GM18870 (cell line): ENCODE data around the gene PHF21B.
"Not testable (repeated sequence)": the region's sequence is repeated elsewhere in the genome, so short reads cannot be mapped to it uniquely, and the experiment has no call there.

ENCODE experiments used
- ATAC-seq: cut with Tn5 transposase; IDR thresholded peaks from one replicate; pipeline ENCODE4 v1.9.1; 2021; ENCODE audit warnings: moderate library complexity; ENCODE audit not compliant: unreplicated experiment

The PHF21B gene

DNA sequence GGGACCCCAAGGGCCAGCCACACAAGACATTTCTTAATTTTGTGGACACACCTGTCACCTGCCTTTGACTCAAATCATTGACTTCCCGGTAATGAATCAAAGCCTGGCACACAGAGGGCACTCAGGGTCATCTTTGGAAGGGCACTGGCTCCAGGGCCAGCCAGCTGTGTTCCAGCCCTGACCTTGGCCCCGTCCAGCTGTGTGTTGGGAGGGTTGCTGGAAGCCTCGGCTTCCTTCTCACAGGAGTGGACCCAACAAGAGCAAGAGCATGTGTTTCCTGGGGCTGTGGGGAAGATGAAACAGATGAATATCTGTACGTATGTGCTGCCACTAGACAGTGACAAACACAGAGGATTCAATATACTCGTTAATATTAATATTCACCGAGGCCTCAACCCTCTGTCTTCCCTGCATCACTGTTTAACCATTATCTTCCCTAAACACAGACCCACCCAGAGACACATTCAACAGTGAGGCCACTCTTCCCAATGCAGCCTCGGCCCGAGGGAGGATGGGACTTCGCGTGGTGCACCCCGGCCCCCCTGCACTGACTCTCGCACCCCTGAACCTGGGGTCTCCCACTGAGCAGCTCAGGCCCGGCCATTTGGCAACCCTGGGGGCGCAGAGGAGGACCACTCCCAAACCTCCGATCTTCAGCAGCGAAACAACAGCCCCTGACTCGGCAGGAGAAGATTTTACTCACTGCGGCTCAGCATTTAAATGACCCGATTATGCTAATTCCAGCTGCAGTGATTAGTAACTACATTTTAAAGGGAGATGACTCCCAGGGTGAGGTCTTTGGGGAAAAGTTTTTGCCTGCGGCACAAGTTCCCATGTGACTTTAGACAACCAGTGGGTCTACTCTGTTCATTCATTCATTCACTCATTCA is 45.7 kb downstream of the PHF21B start:
- ATAC-seq, result no peak

- no peak for ATAC-seq
Observed at GRCh38 chr22:44962741-44963454, 46.9 kb downstream of the PHF21B start.

DNA sequence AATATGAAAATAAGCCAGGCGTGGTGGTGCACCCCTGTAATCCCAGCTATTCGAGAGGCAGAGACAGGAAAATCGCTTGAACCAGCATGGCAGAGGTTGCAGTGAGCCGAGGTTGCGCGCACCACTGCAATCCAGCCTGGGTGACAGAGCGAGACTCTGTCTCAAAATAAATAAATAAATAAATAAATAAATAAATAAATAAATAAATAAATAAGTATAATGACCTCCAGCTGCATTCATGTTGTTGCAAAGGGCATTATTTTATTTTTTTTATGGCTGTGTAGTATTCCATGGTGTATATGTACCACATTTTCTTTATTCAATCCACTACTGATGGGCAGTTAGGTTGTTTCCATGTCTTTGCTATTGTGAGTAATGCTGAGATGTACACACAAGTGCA is 48.1 kb downstream of the PHF21B start:
- ATAC-seq, result not testable (repeated sequence)

DNA sequence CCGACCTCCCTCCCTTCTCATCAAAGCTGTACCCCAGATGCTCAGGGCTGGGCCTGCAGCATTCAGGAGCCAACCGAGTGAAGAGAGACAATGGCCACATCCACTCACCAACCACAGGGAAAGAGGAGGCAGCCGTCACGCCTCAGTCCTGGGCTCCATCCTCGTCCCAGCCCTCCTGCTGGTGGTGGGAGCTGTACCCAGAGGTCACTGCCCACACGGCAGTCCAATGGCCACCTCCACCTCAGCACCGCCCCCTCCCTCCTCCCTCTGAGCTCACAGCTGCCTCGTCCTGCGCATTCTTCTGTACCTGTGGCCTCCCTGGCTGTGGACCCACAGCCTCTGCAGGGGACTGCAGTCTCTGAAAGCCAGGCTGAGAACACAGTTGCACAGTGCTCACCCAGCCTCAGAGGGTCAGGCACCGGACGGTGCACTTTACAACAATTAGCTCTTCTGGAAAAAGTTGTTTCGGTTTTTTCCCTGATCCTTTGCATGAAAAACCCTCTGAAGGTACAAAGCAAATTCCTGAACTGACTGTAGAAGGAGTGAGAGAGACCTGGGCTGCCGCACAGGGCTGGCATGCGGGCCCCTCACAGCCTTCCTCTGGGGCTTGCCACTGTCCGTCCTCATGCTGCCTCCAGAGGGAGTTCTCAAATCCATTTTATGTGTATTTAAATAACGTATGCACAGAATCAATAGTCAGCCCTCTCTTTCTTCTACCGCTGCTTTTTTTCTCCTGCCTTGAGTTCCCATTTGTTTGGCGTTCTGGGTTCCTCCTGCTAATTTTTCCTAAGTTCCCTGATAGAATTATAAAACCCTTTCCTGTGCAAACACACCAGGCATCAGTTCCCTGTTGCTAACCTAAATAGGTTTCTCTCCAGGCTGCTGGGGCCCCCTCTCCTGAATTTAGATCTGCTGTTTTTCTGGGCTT is 52.7 kb downstream of the PHF21B start:
- ATAC-seq, result no peak

DNA sequence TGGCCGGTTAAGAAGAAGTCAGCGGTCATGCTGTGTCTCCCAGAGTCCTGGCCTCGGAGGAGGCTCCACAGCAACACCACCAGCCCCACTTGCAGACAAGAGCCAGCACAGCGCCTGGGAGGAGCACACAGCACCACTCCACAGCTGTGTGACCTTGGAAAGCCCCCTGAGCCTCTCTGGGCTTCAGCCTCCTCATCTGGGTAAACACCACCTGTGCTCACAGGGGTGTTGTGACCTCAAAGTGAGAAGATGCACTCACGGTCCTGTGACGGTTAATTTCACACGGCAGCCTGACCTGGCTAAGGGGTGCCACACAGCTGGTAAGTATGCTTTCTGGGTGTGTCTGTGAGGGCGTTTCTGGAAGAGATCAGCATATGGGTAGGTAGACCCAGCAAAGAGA is 54.7 kb downstream of the PHF21B start:
- ATAC-seq, result peak; percentile 47

- no peak for ATAC-seq
Observed at GRCh38 chr22:44954149-44954548, 55.7 kb downstream of the PHF21B start.

- ATAC-seq, result no peak
Observed at GRCh38 chr22:44952863-44953746, 56.7 kb downstream of the PHF21B start.

DNA sequence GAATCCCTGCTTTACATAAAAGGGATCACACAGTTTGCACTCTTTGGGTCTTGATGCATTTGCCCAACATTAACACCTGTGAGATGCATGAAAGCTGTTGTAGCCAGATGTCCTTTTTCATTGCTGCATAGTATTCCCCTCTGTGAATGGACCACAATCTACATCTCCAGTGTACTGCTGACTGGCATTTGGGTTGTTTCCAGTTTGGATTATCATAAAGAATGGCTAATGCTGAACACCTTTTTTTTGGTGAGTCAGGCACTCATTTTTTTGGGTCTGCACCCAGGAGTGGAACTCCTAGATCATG is 58.3 kb downstream of the PHF21B start:
- ATAC-seq, result no peak

- ATAC-seq, result no peak
Observed at GRCh38 chr22:44950806-44951509, 58.8 kb downstream of the PHF21B start.

GRCh38 chr22:44947846-44948245 is 62.0 kb downstream of the PHF21B start:
- no peak for ATAC-seq

GRCh38 chr22:44947049-44947448 is 62.8 kb downstream of the PHF21B start:
- no peak for ATAC-seq

GRCh38 chr22:44944883-44945601 is 64.8 kb downstream of the PHF21B start:
- no peak for ATAC-seq

DNA sequence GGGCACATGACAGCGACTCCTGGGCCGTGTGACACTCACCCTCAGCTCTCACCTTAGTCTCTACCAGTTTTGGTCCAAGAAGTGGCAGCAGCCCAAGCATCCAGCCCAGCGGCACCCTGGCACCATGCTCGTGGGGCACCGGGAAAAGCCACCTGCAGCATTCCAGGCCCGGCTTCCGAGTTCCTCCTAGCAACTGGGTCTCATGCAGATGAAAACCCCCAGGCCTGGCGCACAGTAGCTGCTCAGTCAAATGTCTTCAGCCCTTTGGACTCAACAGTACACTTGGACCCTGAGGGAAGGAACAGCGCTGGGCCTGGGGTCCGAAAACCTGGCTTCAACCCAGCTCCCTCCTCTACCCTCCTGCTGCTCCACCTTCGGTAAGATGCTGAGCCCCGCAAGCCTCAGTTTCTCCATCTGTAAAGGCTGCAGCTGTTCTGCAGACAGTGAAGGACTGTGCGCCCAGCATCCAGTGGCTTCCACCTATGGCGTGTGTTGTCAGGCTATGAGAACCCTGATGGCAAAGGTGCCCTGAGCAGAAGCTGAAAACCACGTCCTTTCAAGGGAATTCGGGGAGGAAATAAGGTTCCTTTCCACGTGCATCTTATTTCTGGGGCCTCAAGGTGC is 66.0 kb downstream of the PHF21B start:
- no peak for ATAC-seq

- no peak for ATAC-seq
Observed at GRCh38 chr22:44942979-44943700, 66.7 kb downstream of the PHF21B start.

DNA sequence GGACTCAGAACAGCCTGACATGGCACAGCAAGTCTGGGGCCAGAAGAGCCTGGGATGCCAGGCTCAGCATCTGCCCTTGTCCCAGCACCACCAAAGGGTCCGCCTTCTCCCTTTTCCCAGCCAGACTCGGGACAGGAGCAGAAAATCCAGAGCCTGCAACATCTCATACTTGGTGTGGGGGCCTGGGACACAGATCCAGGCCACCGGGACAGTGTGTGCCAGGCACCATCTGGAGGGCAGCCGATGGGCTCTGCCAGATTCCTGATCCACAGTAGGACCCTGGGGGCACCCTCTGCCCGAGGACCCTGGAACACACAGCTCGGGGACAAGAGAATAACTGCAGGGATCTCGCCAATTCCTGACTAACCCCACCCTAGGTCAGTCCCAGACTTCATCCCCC is 67.7 kb downstream of the PHF21B start:
- no peak for ATAC-seq

GRCh38 chr22:44941207-44941606 is 68.6 kb downstream of the PHF21B start:
- no peak for ATAC-seq

- no peak for ATAC-seq
Observed at GRCh38 chr22:44940130-44940529, 69.7 kb downstream of the PHF21B start.

- no peak for ATAC-seq
Observed at GRCh38 chr22:44939451-44939850, 70.4 kb downstream of the PHF21B start.
